Measurements from ENCODE around the gene MYZAP.
A peak's percentile ranks its signal among the peaks of the same experiment; 100 is the strongest.

Gene MYZAP

DNA sequence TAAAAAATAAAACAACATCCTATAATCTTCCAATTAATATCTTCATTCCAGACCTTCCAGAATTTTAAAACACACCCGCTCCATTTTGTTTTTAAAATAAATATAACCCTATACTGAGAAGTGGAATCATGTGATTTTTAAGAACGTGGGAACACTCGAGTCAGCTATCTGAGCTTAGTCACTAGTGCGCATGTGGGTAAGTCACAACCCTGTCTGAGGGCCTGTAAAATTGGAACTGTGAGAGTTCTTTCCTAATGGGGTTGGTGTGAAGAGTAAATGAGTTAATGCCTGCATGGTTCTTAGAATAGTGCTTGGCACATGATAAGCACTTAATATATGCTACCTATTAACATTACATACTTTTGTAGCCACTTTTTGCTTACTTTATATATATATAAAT is 95.0 kb downstream of the MYZAP start:
- TF ChIP-seq, protein P1, sequence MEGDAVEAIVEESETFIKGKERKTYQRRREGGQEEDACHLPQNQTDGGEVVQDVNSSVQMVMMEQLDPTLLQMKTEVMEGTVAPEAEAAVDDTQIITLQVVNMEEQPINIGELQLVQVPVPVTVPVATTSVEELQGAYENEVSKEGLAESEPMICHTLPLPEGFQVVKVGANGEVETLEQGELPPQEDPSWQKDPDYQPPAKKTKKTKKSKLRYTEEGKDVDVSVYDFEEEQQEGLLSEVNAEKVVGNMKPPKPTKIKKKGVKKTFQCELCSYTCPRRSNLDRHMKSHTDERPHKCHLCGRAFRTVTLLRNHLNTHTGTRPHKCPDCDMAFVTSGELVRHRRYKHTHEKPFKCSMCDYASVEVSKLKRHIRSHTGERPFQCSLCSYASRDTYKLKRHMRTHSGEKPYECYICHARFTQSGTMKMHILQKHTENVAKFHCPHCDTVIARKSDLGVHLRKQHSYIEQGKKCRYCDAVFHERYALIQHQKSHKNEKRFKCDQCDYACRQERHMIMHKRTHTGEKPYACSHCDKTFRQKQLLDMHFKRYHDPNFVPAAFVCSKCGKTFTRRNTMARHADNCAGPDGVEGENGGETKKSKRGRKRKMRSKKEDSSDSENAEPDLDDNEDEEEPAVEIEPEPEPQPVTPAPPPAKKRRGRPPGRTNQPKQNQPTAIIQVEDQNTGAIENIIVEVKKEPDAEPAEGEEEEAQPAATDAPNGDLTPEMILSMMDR (IDR thresholded peaks at IDR 0.05): no peak
- H3K27ac ChIP-seq: peak overlapping the region; percentile 42 to 62
- H3K4me3 ChIP-seq: peak overlapping the region; percentile 21
- no peak for DNase-seq (ENCODE audit: low spot score)

GRCh38 chr15:57690341-57690966 is 98.8 kb downstream of the MYZAP start:
- TF ChIP-seq, protein P1 (IDR thresholded peaks at IDR 0.05): no peak
- H3K27ac ChIP-seq: peak overlapping the region; percentile 56 to 86
- no peak for DNase-seq (ENCODE audit: low spot score)
- H3K4me3 ChIP-seq: no peak overlapping the region

GRCh38 chr15:57691082-57691481 is 99.4 kb downstream of the MYZAP start:
- peak overlapping the region; percentile 56 to 86 for H3K27ac ChIP-seq

DNA sequence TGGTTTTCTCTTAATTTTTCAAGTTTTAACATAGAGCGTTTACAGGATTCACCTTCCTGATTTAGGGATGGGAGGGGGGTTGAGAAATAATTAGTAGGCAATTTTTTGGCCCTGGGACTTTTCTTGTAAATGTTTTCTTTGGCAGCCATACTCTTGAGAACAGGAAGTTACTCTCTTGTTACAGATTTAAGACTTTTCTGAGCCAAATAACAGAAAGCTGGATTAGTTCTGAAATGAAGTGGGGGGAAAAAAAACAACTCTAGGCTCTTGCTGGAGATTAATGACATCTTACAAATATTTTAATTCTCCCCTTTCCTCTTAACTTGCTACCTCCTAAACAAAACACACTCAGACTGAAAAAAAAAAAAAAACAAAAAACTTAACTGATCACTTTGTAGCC is 101.0 kb downstream of the MYZAP start:
- Histone ChIP-seq H3K4me3 (no peak overlapping the region), H3K27ac (peak overlapping the region; percentile 57 to 86)
- DNase-seq (ENCODE audit: low spot score): no peak
- TF ChIP-seq, protein P1 (IDR thresholded peaks at IDR 0.05): no peak

More at GRCh38 chr15:57691082-57691481, 99.4 kb downstream of the MYZAP start:
- no peak for DNase-seq (ENCODE audit: low spot score)
- no peak overlapping the region for H3K4me3 ChIP-seq
- TF ChIP-seq, protein P1 (IDR thresholded peaks at IDR 0.05): no peak

GRCh38 chr15:57694279-57694678 is 102.6 kb downstream of the MYZAP start:
- Histone ChIP-seq H3K4me3 (no peak overlapping the region), H3K27ac (no peak overlapping the region)
- TF ChIP-seq, protein P1 (IDR thresholded peaks at IDR 0.05): no peak
- DNase-seq (ENCODE audit: low spot score): no peak

DNA sequence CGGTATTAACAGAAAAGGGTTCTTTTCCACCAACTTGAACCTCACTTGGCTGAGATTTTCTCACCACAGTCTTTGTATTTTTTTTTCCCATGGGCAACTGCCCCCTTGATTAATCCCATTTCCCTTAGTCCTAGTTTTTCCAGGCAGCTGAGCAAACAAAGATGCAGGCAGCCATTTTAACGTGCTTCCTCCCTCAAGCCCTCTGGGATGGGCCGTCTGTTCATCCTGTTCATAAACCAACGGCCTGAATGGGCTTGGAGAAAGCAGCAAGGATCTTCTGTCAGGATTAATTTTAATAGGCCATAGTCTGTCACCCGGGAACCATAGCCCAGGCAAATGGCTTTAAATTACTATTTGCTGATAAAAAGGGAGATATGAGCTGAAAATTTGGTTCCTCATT is 104.4 kb downstream of the MYZAP start:
- no peak for DNase-seq (ENCODE audit: low spot score)
- no peak overlapping the region for H3K4me3 ChIP-seq
- H3K27ac ChIP-seq: no peak overlapping the region
- TF ChIP-seq, protein P1 (IDR thresholded peaks at IDR 0.05): no peak

DNA sequence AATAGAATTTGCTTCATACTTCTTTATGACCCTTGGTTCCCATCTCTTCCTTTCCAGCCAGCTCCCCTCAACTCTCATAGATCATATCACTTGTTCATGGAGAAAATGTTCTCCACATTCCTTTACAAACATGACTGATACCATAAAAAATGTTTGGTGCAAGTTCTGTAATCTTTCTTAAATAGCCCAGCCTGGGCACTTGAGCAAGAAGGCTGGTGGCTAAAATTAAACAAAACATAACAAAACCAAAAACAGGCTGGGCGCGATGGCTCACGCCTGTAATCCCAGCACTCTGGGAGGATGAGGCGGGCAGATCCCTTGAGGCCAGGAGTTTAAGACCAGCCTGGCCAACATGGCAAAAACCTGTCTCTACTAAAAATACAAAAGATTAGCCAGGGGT is 105.9 kb downstream of the MYZAP start:
- TF ChIP-seq, protein P1 (IDR thresholded peaks at IDR 0.05): no peak
- H3K4me3 ChIP-seq: no peak overlapping the region
- peak; percentile 84 for DNase-seq (ENCODE audit: low spot score)
- peak overlapping the region; percentile 53 to 85 for H3K27ac ChIP-seq
